BLaER1 (cell line): ENCODE measurements around the gene NEURL1B.
A peak's percentile ranks its signal among the peaks of the same experiment; 100 is the strongest.

Source experiments
- H3K27ac ChIP-seq: shearing (Covaris generic); formaldehyde crosslinking; 2 replicates; pipeline ENCODE4 v1.8.1; 2022
- H3K27me3 ChIP-seq: shearing (Covaris generic); formaldehyde crosslinking; 2 replicates; pipeline ENCODE4 v1.8.1; 2022
- H3K36me3 ChIP-seq: shearing (Covaris generic); formaldehyde crosslinking; 2 replicates; pipeline ENCODE4 v1.8.1; 2022
- H3K4me1 ChIP-seq: shearing (Covaris generic); formaldehyde crosslinking; 2 replicates; pipeline ENCODE4 v1.8.1; 2022
- H3K4me2 ChIP-seq: shearing (Covaris generic); formaldehyde crosslinking; 2 replicates; pipeline ENCODE4 v1.8.1; 2022
- H3K4me3 ChIP-seq: shearing (Covaris generic); formaldehyde crosslinking; 2 replicates; pipeline ENCODE4 v1.8.1; 2022
- H3K9ac ChIP-seq: shearing (Covaris generic); formaldehyde crosslinking; 2 replicates; pipeline ENCODE4 v1.8.1; 2022
- H3K9me3 ChIP-seq: shearing (Covaris generic); formaldehyde crosslinking; 2 replicates; pipeline ENCODE4 v1.8.1; 2022
- H4K20me1 ChIP-seq: shearing (Covaris generic); formaldehyde crosslinking; 2 replicates; pipeline ENCODE4 v1.8.1; 2022
- Cebpa-rat ChIP-seq: shearing (Covaris generic); IDR thresholded peaks from 2 replicates; pipeline ENCODE4 v1.8.1; 2022

NEURL1B gene

GRCh38 chr5:172731680-172732074 is 90.6 kb downstream of the NEURL1B start:
- no peak overlapping the region for H3K4me2 ChIP-seq
- no peak overlapping the region for H3K9ac ChIP-seq
- H3K27me3 ChIP-seq, result no peaks in the 10 kb centered on the region
- H3K9me3 ChIP-seq, result no peaks in the 10 kb centered on the region
- H3K36me3 ChIP-seq, result no peaks in the 10 kb centered on the region
- H3K4me3 ChIP-seq, result no peak overlapping the region
- no peak for TF ChIP-seq Cebpa-rat
- H4K20me1 ChIP-seq, result no peaks in the 10 kb centered on the region
- H3K4me1 ChIP-seq, result peaks cover 29% of the 10 kb centered on the region
- no peak overlapping the region for H3K27ac ChIP-seq

- Histone ChIP-seq H3K9me3 (no peaks in the 10 kb centered on the region), H3K36me3 (no peaks in the 10 kb centered on the region), H4K20me1 (no peaks in the 10 kb centered on the region), H3K4me1 (peaks cover 29% of the 10 kb centered on the region), H3K27ac (peak overlapping the region; percentile 55; the same call in 1 of the 2 replicates), H3K4me3 (no peak overlapping the region), H3K4me2 (peak overlapping the region; percentile 87), H3K27me3 (no peaks in the 10 kb centered on the region), H3K9ac (peak overlapping the region; percentile 45)
- TF ChIP-seq Cebpa-rat, result no peak
Measured at GRCh38 chr5:172732201-172732865, 91.3 kb downstream of the NEURL1B start.

- H3K4me2 ChIP-seq, result peak overlapping the region; percentile 87
- no peaks in the 10 kb centered on the region for H3K27me3 ChIP-seq
- H3K27ac ChIP-seq, result peak overlapping the region; percentile 55; the same call in 1 of the 2 replicates
- no peaks in the 10 kb centered on the region for H4K20me1 ChIP-seq
- H3K9me3 ChIP-seq, result no peaks in the 10 kb centered on the region
- no peak overlapping the region for H3K4me3 ChIP-seq
- TF ChIP-seq Cebpa-rat, result no peak
- H3K4me1 ChIP-seq, result peaks cover 29% of the 10 kb centered on the region
- H3K36me3 ChIP-seq, result no peaks in the 10 kb centered on the region
- H3K9ac ChIP-seq, result peak overlapping the region; percentile 45
Measured at GRCh38 chr5:172733131-172733973, 92.3 kb downstream of the NEURL1B start.

GRCh38 chr5:172733974-172734346 is 92.9 kb downstream of the NEURL1B start:
- no peak overlapping the region for H3K9ac ChIP-seq
- no peak for TF ChIP-seq Cebpa-rat
- H3K36me3 ChIP-seq, result no peaks in the 10 kb centered on the region
- H3K27ac ChIP-seq, result peak overlapping the region; percentile 55; the same call in 1 of the 2 replicates
- H3K9me3 ChIP-seq, result no peaks in the 10 kb centered on the region
- H3K4me1 ChIP-seq, result peaks cover 29% of the 10 kb centered on the region
- H3K4me3 ChIP-seq, result no peak overlapping the region
- H3K4me2 ChIP-seq, result peak overlapping the region; percentile 87
- no peaks in the 10 kb centered on the region for H4K20me1 ChIP-seq
- H3K27me3 ChIP-seq, result no peaks in the 10 kb centered on the region

- no peak overlapping the region for H3K9ac ChIP-seq
- H3K4me2 ChIP-seq, result no peak overlapping the region
- no peaks in the 10 kb centered on the region for H3K27me3 ChIP-seq
- no peak overlapping the region for H3K4me3 ChIP-seq
- no peaks in the 10 kb centered on the region for H4K20me1 ChIP-seq
- H3K27ac ChIP-seq, result no peak overlapping the region
- H3K4me1 ChIP-seq, result peaks cover 30% of the 10 kb centered on the region
- no peaks in the 10 kb centered on the region for H3K36me3 ChIP-seq
- no peak for TF ChIP-seq Cebpa-rat
- H3K9me3 ChIP-seq, result no peaks in the 10 kb centered on the region
Measured at GRCh38 chr5:172735141-172735831, 94.2 kb downstream of the NEURL1B start.

GRCh38 chr5:172736508-172737135 is 95.6 kb downstream of the NEURL1B start:
- Histone ChIP-seq H3K4me1 (peaks cover 42% of the 10 kb centered on the region), H3K27ac (no peak overlapping the region), H3K9ac (no peak overlapping the region), H4K20me1 (no peaks in the 10 kb centered on the region), H3K27me3 (no peaks in the 10 kb centered on the region), H3K4me2 (no peak overlapping the region), H3K36me3 (no peaks in the 10 kb centered on the region), H3K9me3 (no peaks in the 10 kb centered on the region), H3K4me3 (no peak overlapping the region)
- TF ChIP-seq Cebpa-rat, result no peak

- Histone ChIP-seq H3K4me2 (no peak overlapping the region), H3K9me3 (no peaks in the 10 kb centered on the region), H3K4me1 (peaks cover 46% of the 10 kb centered on the region), H3K9ac (no peak overlapping the region), H4K20me1 (no peaks in the 10 kb centered on the region), H3K36me3 (no peaks in the 10 kb centered on the region), H3K27ac (no peak overlapping the region), H3K27me3 (no peaks in the 10 kb centered on the region), H3K4me3 (no peak overlapping the region)
- no peak for TF ChIP-seq Cebpa-rat
Measured at GRCh38 chr5:172739375-172739774, 98.3 kb downstream of the NEURL1B start.

GRCh38 chr5:172740428-172741205 is 99.6 kb downstream of the NEURL1B start:
- no peak overlapping the region for H3K4me3 ChIP-seq
- H3K27ac ChIP-seq, result peak overlapping the region; percentile 71
- no peak for TF ChIP-seq Cebpa-rat
- H3K27me3 ChIP-seq, result no peaks in the 10 kb centered on the region
- H3K36me3 ChIP-seq, result no peaks in the 10 kb centered on the region
- H3K9me3 ChIP-seq, result no peaks in the 10 kb centered on the region
- no peak overlapping the region for H3K9ac ChIP-seq
- H3K4me2 ChIP-seq, result peak overlapping the region; percentile 68
- no peaks in the 10 kb centered on the region for H4K20me1 ChIP-seq
- H3K4me1 ChIP-seq, result peaks cover 50% of the 10 kb centered on the region
